GM12878 (cell line): ENCODE measurements around the gene NTRK3.

Experiments used
- CBFB ChIP-seq: IDR thresholded peaks from 2 replicates; pipeline ENCODE4 v1.6.1; 2016; ENCODE audit warnings: antibody characterized with exemption, low read depth
- GABPA ChIP-seq: IDR thresholded peaks from 2 replicates; pipeline ENCODE4 v1.6.1; 2014; ENCODE audit warnings: antibody characterized with exemption, low read depth, mild to moderate bottlenecking, inconsistent platforms

DNA sequence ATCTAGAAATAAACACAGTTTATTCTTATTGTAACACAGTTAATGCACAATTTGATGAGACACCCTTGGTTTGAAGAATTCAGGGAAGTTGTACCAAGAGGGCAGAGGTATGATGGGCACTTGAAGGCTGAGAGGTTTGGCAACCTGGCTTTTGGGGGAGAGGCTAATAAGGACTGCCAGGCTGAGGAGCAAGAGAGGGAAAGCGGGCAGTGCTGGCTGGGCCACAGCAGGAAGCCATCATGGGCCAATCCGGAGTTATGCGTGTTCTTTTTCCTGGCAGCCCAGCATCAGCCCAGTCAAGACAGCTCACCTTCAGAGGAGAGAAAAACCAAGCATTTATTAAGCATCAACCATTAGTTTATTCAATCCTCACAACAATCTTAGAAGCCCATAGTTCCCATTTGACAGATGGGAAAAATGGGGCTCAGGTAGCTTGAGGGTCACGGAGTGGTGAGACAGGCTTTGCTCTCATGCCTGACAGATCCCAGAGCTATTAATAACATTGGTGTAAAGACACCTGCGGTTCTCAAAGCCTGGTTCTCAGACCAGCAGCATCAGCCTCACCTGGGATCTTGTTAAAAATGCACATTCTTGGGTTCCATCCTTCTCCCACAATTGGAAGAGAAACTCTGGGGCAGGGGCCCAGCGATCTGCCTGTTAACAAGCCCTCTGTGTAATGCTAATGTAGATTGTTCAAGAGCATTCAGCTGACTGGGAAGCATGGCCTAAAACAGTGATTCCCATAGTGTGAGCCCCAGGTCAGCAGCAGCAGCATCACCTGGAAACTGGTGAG lies 183.7 kb downstream of the NTRK3 start:
- no peak for TF ChIP-seq CBFB
- TF ChIP-seq GABPA, result no peak
